ENCODE results near the gene PSMD14. TPM values are rescaled to one million over a fixed set of nuclear protein-coding genes. Genes with fewer than 3 reads are reported as not detected.

The PSMD14 gene
- total RNA-seq, 1 donor from 2014 or later, result 45.5 TPM

DNA sequence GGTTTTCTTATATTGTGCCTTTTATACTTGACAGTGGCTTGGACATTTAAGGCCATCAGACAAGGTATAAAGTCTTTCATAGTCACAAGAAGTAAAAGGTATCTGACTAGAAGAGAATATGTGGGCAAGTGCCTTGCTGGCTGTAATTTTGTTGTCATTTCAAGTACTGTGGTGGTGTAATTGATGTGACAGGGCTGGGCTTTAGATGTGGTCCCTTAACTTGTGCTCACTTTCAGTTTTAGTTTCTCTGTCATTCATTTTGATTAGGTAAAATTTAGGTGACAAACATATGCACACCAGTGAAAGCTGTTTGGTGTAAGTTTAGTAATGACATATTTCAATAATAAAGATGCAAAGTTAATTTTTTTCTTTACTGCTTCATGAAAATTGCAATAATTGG lies 76.6 kb downstream of the PSMD14 start:
- no peak for DNase-seq

DNA sequence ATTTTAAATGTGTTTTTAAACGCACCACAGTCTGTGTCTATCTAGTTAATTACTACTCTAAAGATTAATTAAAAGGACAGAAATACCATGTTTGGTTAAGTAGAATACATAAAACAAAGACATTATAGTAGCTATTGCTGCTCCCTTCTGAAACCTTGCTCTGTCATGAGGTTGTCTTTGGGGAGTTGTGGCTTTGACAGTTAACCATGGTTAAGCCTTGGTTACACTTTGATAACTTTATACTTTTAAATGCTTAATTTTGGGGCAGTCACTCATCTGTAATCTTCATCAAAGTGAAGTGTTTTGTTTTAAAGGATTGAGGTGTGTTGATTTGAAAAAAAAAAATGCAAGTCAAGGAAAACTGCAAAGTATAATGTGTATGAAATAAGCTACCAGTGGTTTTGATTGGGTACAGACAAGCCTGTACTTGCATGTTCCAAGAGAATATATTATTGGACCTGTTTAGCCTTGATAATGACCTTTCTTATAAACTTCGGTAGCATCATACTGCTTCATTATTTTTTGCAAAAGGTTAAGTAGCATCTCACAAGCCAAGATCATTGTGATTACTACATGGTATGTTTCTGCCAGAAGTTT lies 78.1 kb downstream of the PSMD14 start:
- no peak for DNase-seq

DNA sequence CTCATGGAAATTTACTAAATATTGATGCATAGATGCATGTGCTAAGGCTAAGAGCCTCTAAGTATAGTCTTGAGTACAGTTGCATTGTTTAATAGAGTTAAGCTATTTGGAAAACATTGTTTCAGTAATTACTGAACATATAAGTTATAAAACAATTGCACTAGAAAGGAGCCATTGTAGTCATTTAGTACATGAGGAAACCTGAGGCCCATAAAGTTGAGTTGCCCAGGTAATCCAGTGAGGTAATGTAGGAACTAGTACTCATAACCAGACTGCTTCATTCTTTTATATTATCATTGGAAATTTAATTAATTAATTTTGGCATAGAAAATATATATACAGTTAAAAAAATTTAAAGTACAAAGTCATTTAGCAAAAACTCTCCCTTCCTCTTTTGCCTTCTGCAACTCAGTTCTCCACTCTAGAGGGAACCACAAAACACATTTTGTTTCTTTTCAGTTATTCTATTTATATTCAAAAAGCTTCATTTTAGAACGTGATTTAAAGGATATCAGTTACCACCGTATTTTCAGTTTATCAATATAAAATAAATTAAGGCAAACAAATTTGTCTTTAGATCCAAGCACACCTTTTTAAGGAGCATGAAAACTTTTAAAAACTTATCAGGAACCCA lies 80.0 kb downstream of the PSMD14 start:
- no peak for DNase-seq

DNA sequence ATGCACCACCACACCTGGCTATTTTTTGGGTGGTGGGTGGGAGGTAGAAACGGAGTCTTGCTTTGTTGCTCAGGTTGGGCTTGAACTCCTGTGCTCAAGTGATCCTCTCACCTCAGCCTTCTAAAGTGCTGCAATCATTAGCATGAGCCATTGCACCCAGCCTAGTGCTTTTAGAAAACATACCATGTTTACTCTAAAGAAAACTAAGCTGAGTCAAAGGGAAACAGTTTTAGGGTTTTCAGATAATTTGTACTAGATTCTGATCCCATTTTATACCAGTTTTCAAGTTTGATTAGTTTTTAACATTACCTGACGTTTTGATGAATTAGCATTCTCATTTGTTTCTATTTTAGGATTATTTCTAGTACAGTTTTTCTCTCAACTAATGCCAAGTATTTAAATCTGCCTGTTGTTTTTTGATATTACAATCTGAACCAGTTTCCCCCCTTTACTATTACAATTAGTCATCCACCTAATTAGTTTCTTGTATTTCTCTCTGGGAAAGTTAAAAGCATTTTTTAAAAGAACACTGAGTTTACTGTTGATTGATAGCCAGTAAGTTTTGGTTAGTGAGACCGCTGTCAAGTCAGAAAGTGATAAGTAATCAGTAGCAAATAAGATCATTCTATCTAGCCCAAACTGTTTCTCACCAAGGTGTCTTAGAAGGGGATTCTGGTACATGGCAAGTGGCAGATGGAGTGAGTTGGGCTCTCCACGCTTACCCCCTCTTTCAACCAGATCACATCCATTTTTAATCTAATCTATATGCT lies 83.7 kb downstream of the PSMD14 start:
- no peak for DNase-seq

DNA sequence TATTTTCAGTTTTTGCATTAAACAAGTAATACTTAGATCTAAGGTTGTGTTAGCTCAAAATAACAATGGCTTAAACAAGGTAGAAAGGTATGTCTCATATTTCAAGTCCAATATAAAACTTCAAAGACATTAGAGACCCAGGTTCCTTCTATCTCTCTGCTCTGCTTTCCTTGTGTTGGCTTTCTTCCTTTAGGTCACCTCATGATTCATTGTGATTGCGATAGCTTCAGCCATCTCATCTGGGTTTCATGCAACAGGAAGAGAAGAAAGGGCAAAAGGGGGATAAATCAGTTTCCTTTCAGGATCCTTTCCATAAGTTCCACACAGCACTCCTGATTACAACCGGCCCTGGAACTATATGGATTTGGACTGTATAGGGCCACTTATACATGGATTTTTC lies 91.9 kb downstream of the PSMD14 start:
- no peak for DNase-seq

DNA sequence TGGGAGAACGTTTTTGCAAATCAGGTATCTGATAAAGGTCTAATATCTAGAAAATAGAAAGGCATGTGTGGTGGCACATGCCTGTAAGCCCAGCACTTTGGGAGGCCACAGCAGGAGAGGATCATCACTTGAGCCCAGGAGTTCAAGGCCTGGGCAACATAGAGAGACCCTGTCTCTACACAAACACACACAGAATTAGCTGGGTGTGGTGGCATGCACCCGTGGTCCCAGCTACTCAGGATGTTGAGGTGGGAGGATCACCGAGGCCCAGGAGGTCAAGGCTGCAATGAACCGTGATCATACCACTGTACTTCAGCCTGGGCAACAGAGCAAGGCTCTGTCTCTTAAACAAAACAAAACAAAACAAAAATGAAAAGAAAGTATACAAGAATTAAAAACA lies 94.1 kb downstream of the PSMD14 start:
- no peak for DNase-seq

DNA sequence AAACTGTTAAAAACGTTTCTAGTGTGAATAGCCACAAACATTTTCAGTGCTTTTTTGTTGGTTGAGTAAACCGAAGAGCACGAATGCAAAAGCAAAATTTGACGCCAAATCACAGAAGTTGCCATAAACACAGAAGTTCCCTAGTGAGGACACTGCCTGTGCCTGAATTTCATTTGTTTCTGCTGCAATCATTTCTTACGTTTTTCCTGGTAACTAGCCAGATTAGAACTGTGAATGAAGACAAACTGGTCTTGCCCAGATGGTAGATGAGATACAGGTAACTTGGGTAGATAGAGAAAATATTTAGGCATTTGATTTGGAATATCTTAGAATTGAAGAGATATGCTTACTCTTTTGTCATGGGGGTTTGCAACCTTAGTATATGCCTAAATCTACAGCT lies 98.1 kb downstream of the PSMD14 start:
- no peak for DNase-seq

DNA sequence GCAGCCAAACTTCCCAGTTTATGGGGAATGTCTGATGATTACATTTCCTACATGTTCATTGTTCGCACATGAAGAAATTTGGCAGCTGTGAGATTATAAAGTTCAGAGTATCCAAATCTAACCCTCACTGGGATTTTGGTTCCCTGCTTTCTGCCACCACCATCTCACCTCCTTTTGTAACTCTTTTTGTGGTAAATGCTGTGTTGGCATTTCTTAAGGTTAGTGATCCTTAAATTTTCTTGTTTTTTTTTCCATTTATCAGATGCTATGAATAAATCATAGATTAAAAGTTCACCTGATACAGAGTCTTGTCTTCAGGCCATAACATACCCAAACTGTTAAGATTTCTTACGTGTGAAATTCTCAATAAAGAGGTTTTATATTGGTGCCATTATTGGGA lies 99.4 kb downstream of the PSMD14 start:
- no peak for DNase-seq

DNA sequence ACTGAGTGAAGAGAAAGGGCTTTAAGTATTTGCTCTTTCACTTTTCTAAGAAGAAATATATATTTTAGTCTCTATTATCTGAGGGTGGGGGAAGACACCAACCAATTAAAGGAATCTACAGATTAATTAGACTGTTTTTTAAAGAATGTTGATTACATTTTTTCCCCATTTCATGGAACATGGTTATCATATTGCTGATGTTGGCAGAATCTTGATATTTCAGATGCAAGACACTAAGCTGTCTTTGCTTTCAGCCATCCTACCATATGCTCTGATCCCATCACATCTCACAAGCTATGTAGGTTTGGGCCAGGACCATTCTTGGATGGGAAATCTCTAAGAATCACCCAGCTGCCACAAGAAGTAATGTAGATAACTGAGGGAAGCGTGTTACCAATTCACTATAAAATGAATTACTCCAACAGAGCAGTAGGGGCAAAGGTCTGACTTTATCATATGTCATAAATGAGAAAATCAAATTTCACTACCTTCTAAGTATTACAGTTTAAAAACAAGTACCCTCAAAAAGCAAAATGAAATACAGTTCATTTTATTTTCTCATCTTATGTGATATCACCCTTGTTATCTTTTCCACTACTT lies 101.2 kb downstream of the PSMD14 start:
- DNase-seq, result no peak

DNA sequence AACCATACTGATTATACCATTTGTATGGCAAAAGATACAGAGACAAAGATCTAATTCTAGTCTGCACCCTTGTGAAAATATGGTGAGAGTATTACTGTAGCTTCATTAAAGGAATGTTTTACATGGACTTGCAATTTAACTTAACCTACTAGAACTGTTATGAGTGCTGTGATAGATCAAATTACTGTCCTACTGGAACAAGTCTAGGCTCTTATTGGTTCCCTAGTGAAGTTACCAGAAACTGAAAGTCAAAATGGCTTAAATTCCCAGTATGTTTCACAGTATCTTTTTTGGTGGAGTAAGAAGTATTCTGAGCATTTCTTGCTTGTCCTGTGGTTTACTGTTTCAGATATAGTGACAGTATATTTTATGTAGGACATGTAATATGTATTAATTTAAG lies 104.1 kb downstream of the PSMD14 start:
- DNase-seq, result no peak

DNA sequence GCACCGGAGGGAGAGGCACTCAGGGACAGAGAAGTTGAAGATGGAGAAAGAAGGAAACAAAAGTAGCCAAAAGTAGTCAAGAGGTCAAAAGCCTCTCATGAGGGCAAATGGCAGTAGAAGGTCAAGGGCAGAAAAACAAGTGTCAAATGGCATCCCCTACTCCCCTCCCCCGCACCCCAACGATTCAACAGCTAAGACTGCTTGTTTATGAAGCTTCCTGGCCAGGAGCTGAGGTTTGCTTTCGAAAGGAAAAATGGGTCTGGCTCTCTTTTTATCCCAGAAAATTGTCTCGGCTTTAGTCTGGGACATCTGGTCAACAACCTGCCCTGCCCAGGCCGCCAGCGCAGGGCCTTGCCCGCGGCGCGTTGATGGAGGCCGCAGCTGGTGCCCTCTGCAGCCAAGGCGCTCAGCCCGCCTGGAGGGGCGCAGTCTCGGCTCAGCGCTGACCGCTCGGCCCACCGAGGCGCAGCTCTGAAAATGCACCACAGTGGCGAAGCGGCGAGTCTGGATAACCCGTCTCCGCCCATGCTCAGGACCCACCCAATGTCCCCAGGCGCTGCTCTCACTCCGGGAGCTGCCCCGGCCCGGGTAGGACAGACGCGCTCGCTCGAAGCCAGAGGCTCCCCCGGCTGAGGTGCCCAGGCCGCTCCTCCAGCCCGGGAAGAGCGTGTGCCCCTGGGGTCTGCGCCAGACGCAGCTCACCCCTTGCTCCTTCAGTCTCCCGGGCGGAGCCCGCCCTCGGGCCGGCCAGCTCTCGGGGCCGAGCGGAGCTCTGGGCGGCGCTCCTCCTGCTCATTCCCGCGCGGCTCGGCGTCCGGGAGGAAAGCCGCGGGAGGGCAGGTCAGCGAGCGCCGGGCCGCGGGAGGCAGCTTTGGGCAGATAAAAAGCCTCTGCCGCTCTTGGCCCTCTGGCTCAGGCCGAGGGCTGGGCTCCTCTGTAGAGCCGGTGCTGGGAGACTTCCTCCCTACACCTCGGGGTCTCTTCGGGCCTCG lies 106.1 kb downstream of the PSMD14 start:
- no peak for DNase-seq

DNA sequence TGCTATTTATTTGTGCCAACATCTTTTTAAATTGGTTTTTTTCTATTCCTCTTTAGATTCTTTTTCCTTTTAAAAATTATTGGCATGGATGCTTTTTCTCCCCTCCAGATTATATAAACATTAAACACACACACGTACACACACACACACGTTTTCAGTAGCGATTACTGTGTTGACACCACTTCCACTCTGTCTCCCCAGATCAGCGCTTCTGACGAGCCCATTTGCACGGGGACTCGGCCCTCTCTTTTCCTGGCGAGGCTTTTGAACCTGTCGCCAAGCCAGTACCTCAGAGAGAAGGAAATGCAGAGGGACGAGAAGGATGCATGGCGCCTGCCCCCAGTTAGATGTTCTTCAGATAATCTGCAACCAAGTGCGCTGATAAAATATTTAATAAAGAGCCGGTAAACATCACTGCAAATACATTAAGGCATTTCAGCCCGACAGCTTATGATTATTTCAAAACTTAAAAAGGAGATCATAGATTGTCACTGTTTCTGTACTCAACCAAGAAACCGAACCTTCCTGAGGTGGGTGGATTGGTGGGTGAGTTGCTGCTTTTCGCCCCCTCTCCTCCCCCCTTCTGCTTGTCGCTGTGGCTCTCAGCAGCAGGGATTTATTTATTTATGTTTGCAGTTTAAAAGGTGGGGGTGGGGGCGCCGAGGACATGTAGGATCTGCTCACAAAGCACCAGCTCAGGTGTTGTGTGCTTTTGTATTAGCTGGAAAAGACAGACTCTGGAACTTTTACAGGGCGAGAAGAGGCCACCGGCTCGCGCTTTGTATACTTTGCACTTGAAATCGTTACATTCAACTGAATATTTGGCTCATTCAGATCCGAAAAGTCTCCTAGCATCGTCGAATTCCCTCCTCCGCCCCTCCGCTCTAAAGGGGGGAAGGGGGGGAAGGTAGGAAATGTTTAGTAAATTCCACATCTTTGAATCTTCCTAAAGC lies 107.1 kb downstream of the PSMD14 start:
- no peak for DNase-seq

DNA sequence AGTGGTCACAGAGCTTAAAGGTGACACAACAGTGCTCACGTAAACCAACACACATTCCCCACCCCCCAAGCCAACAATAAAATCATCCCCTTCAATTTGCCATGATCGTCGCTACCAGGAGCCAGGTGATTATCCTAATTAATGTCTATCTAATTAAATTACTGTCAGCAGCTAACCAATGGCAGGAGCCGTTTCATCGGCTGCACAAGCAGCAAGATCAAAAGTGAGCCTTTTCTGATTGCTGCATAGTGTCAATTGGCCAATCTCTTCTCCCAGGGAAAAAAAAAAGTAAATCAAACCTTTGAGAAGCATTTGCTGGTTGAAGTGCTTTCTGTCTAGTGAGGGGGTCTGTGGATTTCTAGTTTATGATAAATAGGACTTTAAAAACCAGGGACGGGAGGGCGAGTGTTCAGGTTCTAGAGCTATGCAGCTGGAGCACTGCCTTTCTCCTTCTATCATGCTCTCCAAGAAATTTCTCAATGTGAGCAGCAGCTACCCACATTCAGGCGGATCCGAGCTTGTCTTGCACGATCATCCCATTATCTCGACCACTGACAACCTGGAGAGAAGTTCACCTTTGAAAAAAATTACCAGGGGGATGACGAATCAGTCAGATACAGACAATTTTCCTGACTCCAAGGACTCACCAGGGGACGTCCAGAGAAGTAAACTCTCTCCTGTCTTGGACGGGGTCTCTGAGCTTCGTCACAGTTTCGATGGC lies 107.9 kb downstream of the PSMD14 start, which contains the start of gene TBR1:
TBR1 (plus strand) TSS at position 311 of the 721 bp plus-strand sequence; CDS start at position 425, 114 bp downstream.
- DNase-seq, result no peak

DNA sequence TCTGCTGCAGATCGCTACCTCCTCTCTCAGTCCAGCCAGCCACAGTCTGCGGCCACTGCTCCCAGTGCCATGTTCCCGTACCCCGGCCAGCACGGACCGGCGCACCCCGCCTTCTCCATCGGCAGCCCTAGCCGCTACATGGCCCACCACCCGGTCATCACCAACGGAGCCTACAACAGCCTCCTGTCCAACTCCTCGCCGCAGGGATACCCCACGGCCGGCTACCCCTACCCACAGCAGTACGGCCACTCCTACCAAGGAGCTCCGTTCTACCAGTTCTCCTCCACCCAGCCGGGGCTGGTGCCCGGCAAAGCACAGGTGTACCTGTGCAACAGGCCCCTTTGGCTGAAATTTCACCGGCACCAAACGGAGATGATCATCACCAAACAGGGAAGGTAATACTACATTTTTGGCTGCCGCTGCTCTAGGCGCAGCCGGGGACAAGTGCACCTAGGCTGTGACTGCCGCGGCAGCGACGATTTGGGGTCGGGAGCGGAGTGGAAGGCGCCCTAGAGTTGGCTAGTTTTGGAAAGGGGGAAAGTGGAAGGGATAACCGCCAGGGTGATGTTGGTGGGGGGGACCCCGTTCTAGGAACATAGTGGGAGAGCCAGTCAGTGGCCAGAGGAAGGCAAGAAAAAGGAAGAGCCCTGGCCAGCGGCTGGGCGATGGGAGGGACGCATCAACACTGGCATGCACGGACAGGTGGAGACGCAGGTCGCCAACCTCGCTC lies 108.6 kb downstream of the PSMD14 start:
- no peak for DNase-seq

DNA sequence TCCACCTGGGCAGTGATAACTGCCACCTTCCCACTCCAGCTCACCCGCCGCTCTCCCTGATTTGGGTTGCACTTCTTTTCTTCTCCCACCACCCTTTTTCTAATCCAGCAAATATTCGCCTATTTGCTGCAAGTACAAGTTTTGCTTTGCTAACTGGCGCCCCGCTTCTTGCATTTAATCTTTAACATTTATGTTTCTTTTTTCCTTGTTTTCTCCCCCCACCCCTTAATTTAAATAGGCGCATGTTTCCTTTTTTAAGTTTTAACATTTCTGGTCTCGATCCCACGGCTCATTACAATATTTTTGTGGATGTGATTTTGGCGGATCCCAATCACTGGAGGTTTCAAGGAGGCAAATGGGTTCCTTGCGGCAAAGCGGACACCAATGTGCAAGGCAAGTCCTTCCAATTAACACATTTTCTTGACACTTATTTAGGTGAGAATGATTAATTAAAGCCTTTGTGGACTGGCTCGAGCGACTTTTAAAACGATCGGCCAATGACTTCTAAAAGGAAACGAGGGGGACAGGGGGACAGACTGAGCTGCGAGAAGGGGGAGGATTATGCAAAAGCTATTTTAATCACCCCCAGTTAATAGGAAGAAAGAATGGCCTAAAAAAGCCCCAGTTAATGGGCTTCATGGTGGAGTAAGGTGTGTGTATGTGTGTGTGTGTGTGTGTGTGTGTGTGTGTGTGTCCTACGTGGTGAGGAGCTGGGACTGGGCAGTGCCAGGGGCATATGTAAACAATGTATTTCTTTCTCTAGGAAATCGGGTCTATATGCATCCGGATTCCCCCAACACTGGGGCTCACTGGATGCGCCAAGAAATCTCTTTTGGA lies 109.4 kb downstream of the PSMD14 start:
- DNase-seq, result no peak

DNA sequence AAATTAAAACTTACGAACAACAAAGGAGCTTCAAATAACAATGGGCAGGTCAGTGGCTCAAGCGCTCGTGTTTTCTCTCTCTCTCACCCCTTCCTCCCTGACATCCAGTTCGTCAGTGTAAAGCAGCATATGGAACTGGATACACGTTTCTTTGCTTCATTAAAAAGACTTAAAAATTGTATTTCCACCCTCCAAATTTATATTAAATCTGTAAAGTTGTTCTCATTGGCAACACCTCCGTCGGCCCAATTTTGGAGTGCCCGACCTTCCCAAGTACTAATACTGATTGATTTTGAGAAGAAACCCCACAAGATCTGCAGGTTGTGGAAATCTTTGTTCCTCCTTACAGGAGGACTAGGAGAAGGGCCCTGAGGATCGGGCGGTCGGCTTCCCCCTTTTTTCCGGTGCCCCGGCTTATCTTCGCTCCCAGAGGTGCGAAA lies 110.1 kb downstream of the PSMD14 start:
- DNase-seq, result no peak

DNA sequence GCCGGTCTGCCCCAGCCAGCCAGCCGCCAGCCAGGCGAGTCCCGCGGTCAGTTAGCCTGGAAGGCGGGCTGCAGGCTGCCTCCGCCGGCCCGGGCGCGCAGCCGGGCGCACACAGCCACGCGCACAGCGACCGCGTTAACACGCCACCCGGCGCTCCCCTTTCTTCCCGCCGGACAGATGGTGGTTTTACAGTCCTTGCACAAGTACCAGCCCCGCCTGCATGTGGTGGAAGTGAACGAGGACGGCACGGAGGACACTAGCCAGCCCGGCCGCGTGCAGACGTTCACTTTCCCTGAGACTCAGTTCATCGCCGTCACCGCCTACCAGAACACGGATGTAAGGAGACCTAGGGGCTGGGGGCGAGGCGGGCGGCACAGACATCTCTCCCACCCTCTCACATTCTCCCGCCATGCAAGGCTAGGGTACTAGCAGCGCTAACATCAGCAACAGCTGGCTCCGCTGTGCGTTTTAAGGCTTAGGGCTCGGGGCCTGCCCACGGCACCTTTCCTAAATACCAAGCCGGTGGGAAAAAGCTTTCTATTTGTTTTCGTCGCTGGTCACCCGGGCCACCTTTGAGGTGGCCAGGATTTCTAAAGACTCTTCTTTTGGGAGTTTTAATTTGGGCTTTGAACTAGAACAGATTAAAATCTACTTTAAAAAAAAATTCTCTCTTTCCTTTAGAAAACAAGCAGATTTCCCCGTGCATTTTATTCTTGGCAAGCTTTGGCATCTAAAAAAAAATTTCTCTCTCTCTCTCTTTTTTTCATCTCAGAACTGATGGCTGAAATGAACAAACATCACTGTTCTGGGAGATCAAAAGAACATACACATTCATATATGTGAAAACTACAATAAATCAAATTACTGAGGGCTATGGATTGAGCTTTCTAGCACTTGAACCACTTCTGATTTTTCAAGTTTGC lies 110.8 kb downstream of the PSMD14 start:
- no peak for DNase-seq
